Esophagus squamous epithelium (tissue), 5 donors: ENCODE measurements around the gene PRRC2B. TPM values are rescaled to one million over a fixed set of nuclear protein-coding genes. Genes with fewer than 3 reads are reported as not detected.

Source experiments
- DNase-seq: peaks from one replicate; lab custom pipeline; 2025; lab: John Stamatoyannopoulos, UW
- H3K27ac ChIP-seq, 4 donors: fragments of 200-600 bp; sonication (generic); one replicate each; pipeline ENCODE4 v1.5.1; 2016 to 2019; ENCODE audit warnings: mild to moderate bottlenecking in 1 of 4
- H3K27me3 ChIP-seq, 4 donors: fragments of 200-600 bp; sonication (generic); 1 replicate in 3 of 4; 2 replicates in 1 of 4; pipeline versions ENCODE4 v1.5.1 to v1.6.0; 2017 to 2021; ENCODE audit warnings: antibody characterized with exemption in 1 of 4
- H3K36me3 ChIP-seq, 3 donors: fragments of 200-600 bp; sonication (generic); one replicate each; pipeline ENCODE4 v1.5.1; 2016 to 2019
- H3K4me1 ChIP-seq, 3 donors: fragments of 200-600 bp; sonication (generic); one replicate each; pipeline ENCODE4 v1.5.1; 2017 to 2019
- H3K4me3 ChIP-seq, 4 donors: fragments of 200-600 bp; sonication (generic); 1 replicate in 3 of 4; 2 replicates in 1 of 4; pipeline ENCODE4 v1.5.1; 2016 to 2019; ENCODE audit warnings: mild to moderate bottlenecking in 2 of 4, moderate library complexity in 1 of 4
- H3K9me3 ChIP-seq, 3 donors: fragments of 200-600 bp; sonication (generic); one replicate each; pipeline ENCODE4 v1.5.1; 2016 to 2019
- CTCF ChIP-seq, 6 experiments: fragments of 450-650 bp in 4 of 6; fragments of 200-600 bp in 2 of 6; sonication (generic) in 2 of 6; IDR thresholded peaks; one replicate each; pipeline ENCODE4 v1.5.1; 2016 to 2019; ENCODE audit warnings: antibody characterized with exemption in 6 of 6, mild to moderate bottlenecking in 4 of 6, moderate library complexity in 4 of 6
- POLR2A ChIP-seq, 4 donors: fragments of 450-650 bp; IDR thresholded peaks; one replicate each; pipeline ENCODE4 v1.6.1; 2017; ENCODE audit warnings: antibody characterized with exemption in 4 of 4, mild to moderate bottlenecking in 4 of 4, moderate library complexity in 3 of 4
- WGBS, 2 donors: methylation state at CpG; one replicate each; pipeline ENCODE4 v1.1.5; 2018; 5-methylcytosine and 5-hydroxymethylcytosine counted together
- intact Hi-C: fragments of 100-400 bp; cut with DNase I; formaldehyde crosslinking; loops from one replicate; pipeline ENCODE4 v1.15.0; 2022
- total RNA-seq, 4 donors: library from RNA; depleted of rRNA; stranded (reverse); fragments of >200 nt; gene quantifications; one replicate each; pipeline ENCODE4 v1.1.0, GENCODE V29; 2016
- donor health status: DM: yes; HTN: yes; CAD: no.

PRRC2B gene
- total RNA-seq, 4 donors from 2014 or later, result 46.6 to 73.8 (median 62.9) TPM

- Histone ChIP-seq H3K9me3 (no peaks in the 10 kb centered on the region), H3K4me3 (no peak overlapping the region), H3K36me3 (peaks cover 63 to 100% (median 65%) of the 10 kb centered on the region in 3 donors), H3K27me3 (no peaks in the 10 kb centered on the region), H3K27ac (no peak overlapping the region), H3K4me1 (peaks cover 0 to 21% (median 14%) of the 10 kb centered on the region in 3 donors)
- no peak for DNase-seq
- 88% methylated on average over 1 of the region's 18 CpGs; no CpG with 5 or more reads in 1 of the 2 donors for WGBS, 2 donors
- TF ChIP-seq POLR2A (IDR thresholded peaks at IDR 0.05) (no peak), CTCF (IDR thresholded peaks at IDR 0.05) (no peak)
- intact Hi-C loops, result no loop called here
These were observed 83.0 kb downstream of the PRRC2B start for GRCh38 chr9:131476777-131477345.

GRCh38 chr9:131477367-131477766, 83.5 kb downstream of the PRRC2B start:
- Histone ChIP-seq H3K9me3 (no peaks in the 10 kb centered on the region), H3K36me3 (peaks cover 67 to 100% (median 68%) of the 10 kb centered on the region in 3 donors), H3K27me3 (no peaks in the 10 kb centered on the region), H3K4me1 (peaks cover 0 to 26% (median 15%) of the 10 kb centered on the region in 3 donors), H3K27ac (no peak overlapping the region), H3K4me3 (no peak overlapping the region)
- WGBS, 2 donors, result 81 to 86% methylated on average over 6 to 7 of the region's 11 CpGs
- TF ChIP-seq POLR2A (IDR thresholded peaks at IDR 0.05) (no peak), CTCF (IDR thresholded peaks at IDR 0.05) (no peak)
- intact Hi-C loops, result no loop called here
- DNase-seq, result no peak

GRCh38 chr9:131477816-131478419, 84.0 kb downstream of the PRRC2B start:
- Histone ChIP-seq H3K4me1 (peaks cover 0 to 32% (median 15%) of the 10 kb centered on the region in 3 donors), H3K36me3 (peaks cover 71 to 100% (median 72%) of the 10 kb centered on the region in 3 donors), H3K9me3 (no peaks in the 10 kb centered on the region), H3K4me3 (no peak overlapping the region), H3K27me3 (no peaks in the 10 kb centered on the region), H3K27ac (no peak overlapping the region)
- 66% methylated on average over 4 of the region's 19 CpGs; no CpG with 5 or more reads in 1 of the 2 donors for WGBS, 2 donors
- TF ChIP-seq CTCF (IDR thresholded peaks at IDR 0.05) (no peak), POLR2A (IDR thresholded peaks at IDR 0.05) (no peak)
- no peak for DNase-seq
- intact Hi-C loops, result no loop called here

GRCh38 chr9:131478421-131478868, 84.6 kb downstream of the PRRC2B start:
- peaks cover 0 to 37% (median 19%) of the 10 kb centered on the region in 3 donors for H3K4me1 ChIP-seq
- no peak for DNase-seq
- intact Hi-C loops, result no loop called here
- no peaks in the 10 kb centered on the region for H3K27me3 ChIP-seq
- WGBS, 2 donors, result 58 to 67% methylated on average over 3 to 11 of the region's 12 CpGs
- no peak overlapping the region for H3K27ac ChIP-seq
- TF ChIP-seq CTCF (IDR thresholded peaks at IDR 0.05) (peak in 4 of 6 experiments; percentile 13 to 62 (median 38)), POLR2A (IDR thresholded peaks at IDR 0.05) (no peak)
- peaks cover 71 to 100% (median 75%) of the 10 kb centered on the region in 3 donors for H3K36me3 ChIP-seq
- H3K4me3 ChIP-seq, result no peak overlapping the region
- no peaks in the 10 kb centered on the region for H3K9me3 ChIP-seq

- intact Hi-C loops, result no loop called here
- Histone ChIP-seq H3K4me3 (no peak overlapping the region), H3K9me3 (no peaks in the 10 kb centered on the region), H3K36me3 (peaks cover 71 to 100% (median 75%) of the 10 kb centered on the region in 3 donors), H3K27me3 (no peaks in the 10 kb centered on the region), H3K4me1 (peaks cover 0 to 42% (median 24%) of the 10 kb centered on the region in 3 donors), H3K27ac (no peak overlapping the region)
- TF ChIP-seq CTCF (IDR thresholded peaks at IDR 0.05), result no peak
- no peak for TF ChIP-seq POLR2A (IDR thresholded peaks at IDR 0.05)
- 86 to 91% methylated on average over 7 to 9 of the region's 10 CpGs for WGBS, 2 donors
- no peak for DNase-seq
These were observed 85.0 kb downstream of the PRRC2B start for GRCh38 chr9:131478911-131479310.
